GM20431 (cell line): ENCODE results near the gene MBD3L3.
"Not testable (repeated sequence)": the region's sequence is repeated elsewhere in the genome, so short reads cannot be mapped to it uniquely, and the experiment has no call there.

Source experiments
- in situ Hi-C: fragments of 300-500 bp; cut with MseI, MboI; formaldehyde crosslinking; loops from one replicate; pipeline ENCODE4 v1.15.0; 2020; ENCODE audit warnings: low sequenced_read_pairs; ENCODE audit not compliant: unreplicated experiment

MBD3L3 gene

GRCh38 chr19:7063764-7064418, 5.4 kb upstream of the MBD3L3 start:
- in situ Hi-C loops: no loop called here

GRCh38 chr19:7063339-7063738, 4.9 kb upstream of the MBD3L3 start:
- in situ Hi-C loops: no loop called here

GRCh38 chr19:7059977-7060376, 1.5 kb upstream of the MBD3L3 start:
- in situ Hi-C loops: not testable (repeated sequence)

GRCh38 chr19:7056371-7056770, 2.1 kb downstream of the MBD3L3 start:
- in situ Hi-C loops: not testable (repeated sequence)

GRCh38 chr19:7055679-7056078, 2.8 kb downstream of the MBD3L3 start:
- in situ Hi-C loops: not testable (repeated sequence)

DNA sequence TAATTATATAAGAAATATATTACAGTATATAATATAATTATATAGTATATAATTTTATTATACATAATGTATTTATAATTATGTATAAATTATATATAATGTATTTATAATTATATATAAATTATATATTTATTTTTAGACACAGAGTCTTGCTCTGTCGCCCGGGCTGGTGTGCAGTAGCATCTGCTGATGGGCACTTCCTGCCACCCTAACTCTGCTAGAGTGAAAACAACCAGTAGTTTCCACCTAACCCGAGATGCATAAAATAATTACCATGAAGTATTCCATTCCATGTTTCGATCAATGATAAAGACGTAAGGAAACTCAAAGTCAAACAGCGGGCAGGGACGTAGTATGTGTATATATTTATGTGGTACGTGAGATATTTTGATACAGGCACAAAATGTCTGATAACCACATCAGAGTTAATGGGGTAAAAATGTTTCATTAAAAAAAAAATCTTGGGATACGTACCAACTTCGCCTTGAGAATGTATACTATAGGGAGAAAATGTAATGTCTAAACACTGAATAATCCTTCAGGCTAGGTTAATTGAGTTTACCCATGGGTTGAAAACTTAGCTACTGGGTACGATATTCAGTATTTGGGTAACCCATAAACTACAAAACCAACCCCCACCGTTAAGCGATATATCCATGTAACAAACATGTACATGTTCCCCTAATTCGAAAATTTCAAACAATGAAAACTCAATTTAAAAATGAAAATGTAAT, 3.7 kb downstream of the MBD3L3 start:
- in situ Hi-C loops: not testable (repeated sequence)

DNA sequence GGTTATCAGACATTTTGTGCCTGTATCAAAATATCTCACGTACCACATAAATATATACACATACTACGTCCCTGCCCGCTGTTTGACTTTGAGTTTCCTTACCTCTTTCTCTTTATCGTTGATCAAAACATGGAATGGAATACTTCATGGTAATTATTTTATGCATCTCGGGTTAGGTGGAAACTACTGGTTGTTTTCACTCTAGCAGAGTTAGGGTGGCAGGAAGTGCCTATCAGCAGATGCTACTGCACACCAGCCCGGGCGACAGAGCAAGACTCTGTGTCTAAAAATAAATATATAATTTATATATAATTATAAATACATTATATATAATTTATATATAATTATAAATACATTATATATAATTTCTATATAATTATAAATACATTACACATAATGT, 5.6 kb downstream of the MBD3L3 start:
- in situ Hi-C loops: not testable (repeated sequence)

DNA sequence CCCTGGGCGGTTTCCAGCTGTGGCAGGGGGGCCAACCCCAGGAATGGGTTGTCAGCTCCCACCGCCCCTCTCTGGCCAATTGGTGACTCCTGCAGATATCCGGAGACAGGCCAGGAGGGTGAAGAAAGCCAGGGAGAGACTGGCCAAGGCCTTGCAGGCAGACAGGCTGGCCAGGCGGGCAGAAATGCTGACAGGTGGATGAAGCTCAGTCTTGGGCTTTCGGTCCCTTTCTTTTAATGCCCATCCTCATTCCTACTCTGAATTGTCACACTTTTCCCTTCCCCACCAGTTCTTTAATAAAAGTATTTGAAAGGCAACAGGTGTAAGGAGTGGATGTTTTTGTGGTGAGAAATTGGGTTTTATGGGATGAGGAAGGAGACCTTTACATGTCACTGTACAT, 7.1 kb downstream of the MBD3L3 start:
- in situ Hi-C loops: not testable (repeated sequence)

- in situ Hi-C loops: not testable (repeated sequence)
Measured at GRCh38 chr19:7049021-7049420, 9.5 kb downstream of the MBD3L3 start, which contains the start of gene MBD3L2. Gene MBD3L2, plus strand, starts transcription at chr19:7049321. Its CDS starts 53 bp downstream, at chr19:7049374.

DNA sequence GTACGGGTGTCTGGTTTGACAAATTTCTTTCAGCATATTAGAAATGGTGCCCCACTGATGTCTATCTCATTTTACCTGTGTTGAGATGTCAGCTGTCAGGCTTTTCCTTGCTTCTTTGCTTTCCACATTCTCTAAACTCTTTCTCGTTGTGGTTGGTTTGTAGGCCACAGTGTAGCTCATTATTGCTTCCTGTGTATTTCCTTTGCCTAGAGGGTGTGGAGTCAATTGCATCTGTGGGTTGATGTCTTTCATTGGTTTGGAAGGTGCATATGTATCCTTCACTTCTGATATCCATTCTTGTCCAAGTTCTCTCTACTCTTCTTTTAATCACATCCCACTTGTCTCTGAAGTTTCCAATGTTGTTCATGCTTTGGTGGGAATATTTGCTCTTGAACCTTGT, 16.9 kb downstream of the MBD3L3 start:
- in situ Hi-C loops: not testable (repeated sequence)

DNA sequence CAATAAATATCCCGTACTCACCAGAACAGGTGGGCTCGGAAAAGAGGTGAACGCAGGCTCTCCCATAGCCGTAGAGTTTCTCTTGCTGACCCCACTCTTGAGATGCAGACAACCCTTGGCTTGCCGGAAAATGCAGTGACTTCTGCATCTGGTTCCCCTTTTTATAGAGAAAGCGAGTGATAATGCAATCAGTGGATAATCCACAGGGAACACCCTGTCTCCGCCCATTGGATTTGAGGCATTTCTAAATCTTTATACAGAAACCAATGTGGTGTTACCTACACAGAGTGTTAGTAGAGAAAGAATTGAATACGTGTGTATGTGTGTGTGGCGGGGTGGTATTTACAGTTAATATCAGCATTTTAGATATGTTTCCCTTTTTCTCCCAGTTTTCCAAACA, 18.4 kb downstream of the MBD3L3 start, which contains the start of gene MBD3L4:
Gene MBD3L4, minus strand, starts transcription at position 101 of the 400 bp plus-strand sequence. Its CDS starts 35 bp downstream, at position 66.
- in situ Hi-C loops: not testable (repeated sequence)

DNA sequence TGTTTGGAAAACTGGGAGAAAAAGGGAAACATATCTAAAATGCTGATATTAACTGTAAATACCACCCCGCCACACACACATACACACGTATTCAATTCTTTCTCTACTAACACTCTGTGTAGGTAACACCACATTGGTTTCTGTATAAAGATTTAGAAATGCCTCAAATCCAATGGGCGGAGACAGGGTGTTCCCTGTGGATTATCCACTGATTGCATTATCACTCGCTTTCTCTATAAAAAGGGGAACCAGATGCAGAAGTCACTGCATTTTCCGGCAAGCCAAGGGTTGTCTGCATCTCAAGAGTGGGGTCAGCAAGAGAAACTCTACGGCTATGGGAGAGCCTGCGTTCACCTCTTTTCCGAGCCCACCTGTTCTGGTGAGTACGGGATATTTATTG, 28.2 kb downstream of the MBD3L3 start, which contains the start of gene MBD3L5:
Gene MBD3L5, plus strand, starts transcription at position 301 of the 400 bp plus-strand sequence. Its CDS starts 34 bp downstream, at position 335.
- in situ Hi-C loops: not testable (repeated sequence)

DNA sequence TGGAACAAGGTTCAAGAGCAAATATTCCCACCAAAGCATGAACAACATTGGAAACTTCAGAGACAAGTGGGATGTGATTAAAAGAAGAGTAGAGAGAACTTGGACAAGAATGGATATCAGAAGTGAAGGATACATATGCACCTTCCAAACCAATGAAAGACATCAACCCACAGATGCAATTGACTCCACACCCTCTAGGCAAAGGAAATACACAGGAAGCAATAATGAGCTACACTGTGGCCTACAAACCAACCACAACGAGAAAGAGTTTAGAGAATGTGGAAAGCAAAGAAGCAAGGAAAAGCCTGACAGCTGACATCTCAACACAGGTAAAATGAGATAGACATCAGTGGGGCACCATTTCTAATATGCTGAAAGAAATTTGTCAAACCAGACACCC, 29.7 kb downstream of the MBD3L3 start:
- in situ Hi-C loops: not testable (repeated sequence)

- in situ Hi-C loops: not testable (repeated sequence)
Measured at GRCh38 chr19:7021331-7021730, 37.1 kb downstream of the MBD3L3 start, which contains the start of gene MBD3L2B. Gene MBD3L2B, minus strand, starts transcription at chr19:7021431. Its CDS starts 34 bp downstream, at chr19:7021397.

DNA sequence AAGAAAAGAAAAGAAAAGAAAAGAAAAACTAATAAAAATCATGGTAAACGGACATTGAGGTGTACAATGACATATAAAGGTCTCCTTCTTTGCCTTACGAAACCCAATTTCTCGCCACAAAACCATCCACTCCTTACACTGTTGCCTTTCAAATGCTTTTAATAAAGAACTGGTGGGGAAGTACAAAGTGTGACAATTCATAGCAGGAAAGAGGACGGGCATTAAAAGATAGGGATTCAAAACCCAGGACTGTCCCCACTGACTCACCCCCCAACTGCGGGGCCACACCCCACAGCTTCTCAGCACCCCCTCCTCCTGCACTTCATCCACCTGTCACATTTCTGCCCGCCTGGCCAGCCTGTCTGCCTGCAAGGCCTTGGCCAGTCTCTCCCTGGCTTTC, 39.6 kb downstream of the MBD3L3 start:
- in situ Hi-C loops: no loop called here

DNA sequence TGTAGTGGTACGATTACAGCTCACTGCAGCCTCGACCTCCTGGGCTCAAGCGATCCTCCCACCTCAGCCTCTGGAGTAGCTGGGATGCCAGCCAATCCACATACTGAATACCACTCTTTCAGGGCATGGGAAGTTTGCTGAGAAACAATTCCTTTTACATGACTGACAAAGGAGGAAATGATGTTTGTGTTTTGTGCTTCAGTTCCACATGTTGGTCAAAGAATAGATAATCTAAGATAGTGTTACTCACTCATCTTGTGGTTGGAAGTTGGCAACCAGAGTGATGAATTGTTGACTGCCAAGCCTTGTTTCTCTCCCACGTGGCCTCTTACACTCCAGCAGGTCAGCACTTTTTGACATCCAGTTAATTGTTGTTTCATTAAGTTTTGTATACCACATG, 44.8 kb downstream of the MBD3L3 start:
- in situ Hi-C loops: no loop called here

DNA sequence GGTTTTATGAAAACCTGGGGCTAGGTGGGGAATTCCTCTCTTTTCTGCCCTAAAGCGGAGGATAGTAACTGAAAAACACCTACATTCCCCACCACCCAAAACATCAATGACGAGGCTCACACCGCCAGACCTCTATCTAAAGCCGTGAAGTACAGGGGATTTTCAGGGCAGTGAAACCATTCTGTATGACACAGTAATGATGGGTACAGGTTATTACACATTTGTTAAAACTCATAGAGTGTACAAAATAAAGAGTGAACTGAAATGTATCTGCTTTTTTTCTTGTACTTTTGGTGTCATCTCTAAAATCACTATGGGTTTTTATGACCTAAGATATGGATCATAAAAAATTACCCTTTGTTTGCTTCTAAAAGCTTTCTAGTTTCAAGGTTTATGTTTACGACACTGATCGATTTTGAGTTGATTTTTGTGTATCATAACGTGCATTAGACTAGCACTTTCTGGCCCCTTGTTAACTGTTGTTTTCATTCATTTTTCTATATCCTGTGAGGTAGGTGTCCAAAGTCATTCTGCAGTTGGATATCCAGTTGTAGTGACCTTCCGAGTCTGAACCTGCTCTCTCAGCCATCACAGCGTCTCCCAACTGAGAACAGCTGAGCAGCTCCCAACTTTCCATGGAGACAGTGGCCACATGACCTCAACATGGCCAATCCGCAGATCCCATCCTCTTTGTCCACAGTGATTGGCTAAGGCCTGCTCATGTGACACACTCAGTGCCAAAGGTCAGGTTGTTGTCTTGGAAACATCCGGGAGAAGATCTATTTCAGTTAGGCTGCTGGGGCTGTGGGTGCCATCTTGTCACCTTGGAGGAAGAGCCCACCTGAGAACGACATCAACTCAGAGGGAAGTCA, 47.5 kb downstream of the MBD3L3 start:
- in situ Hi-C loops: no loop called here

DNA sequence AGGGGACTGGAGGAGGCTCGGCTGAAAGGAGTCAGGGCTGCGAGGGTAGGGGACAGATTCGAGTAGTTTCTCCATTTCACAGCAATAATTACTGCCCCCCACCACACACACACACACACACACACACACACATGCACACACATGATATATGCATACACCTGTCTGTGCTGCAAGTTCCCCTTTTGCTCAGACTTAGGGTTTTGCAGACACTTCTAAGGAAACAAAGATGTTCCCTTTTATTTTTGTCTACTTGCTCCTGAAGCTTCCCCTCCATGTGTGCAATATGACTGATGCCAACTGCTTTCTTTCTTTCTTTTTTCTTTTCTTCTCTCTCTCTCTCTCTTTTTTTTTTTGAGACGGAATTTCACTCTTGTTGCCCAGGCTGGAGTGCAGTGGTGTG, 50.6 kb downstream of the MBD3L3 start:
- in situ Hi-C loops: no loop called here
